Glutamatergic neuron (in vitro differentiated cells): ENCODE data around the gene QKI. TPM values are rescaled to one million over a fixed set of nuclear protein-coding genes. Genes with fewer than 3 reads are reported as not detected.

Experiments
- DNase-seq: peaks from one replicate; pipeline ENCODE4 v3.0.0; 2022
- H3K27ac Mint-ChIP-seq: one replicate; pipeline ENCODE4 v1.8.0; 2020; ENCODE audit warnings: mild to moderate bottlenecking, mixed read lengths, inconsistent platforms; ENCODE audit not compliant: unreplicated experiment
- H3K27me3 Mint-ChIP-seq: one replicate; pipeline ENCODE4 v1.8.0; 2020; ENCODE audit warnings: mild to moderate bottlenecking, moderate library complexity, mixed read lengths, inconsistent platforms; ENCODE audit not compliant: unreplicated experiment
- H3K36me3 Mint-ChIP-seq: one replicate; pipeline ENCODE4 v1.8.0; 2020; ENCODE audit warnings: mild to moderate bottlenecking, mixed read lengths, inconsistent platforms; ENCODE audit not compliant: unreplicated experiment
- H3K4me1 Mint-ChIP-seq: one replicate; pipeline ENCODE4 v1.8.0; 2020; ENCODE audit warnings: mild to moderate bottlenecking, low read depth, mixed read lengths, inconsistent platforms; ENCODE audit not compliant: unreplicated experiment
- H3K4me3 Mint-ChIP-seq: one replicate; pipeline ENCODE4 v1.8.0; 2020; ENCODE audit warnings: mild to moderate bottlenecking, mixed read lengths, inconsistent platforms; ENCODE audit not compliant: unreplicated experiment
- H3K9me3 Mint-ChIP-seq: one replicate; pipeline ENCODE4 v1.8.0; 2020; ENCODE audit warnings: mild to moderate bottlenecking, moderate library complexity, mixed read lengths, inconsistent platforms; ENCODE audit not compliant: unreplicated experiment
- CTCF ChIP-seq: fragments of 200-600 bp; sonication (generic); IDR thresholded peaks from one replicate; pipeline ENCODE4 v1.5.0; 2021; ENCODE audit not compliant: partially characterized antibody, unreplicated experiment
- total RNA-seq: library from RNA; stranded (reverse); fragmentation: NEBNext Ultra II Directional; extraction: Animal tissue kit (Norgen Biotek cat#: 25700); gene quantifications from one replicate; pipeline ENCODE4 v1.2.1, GENCODE V29; 2021; ENCODE audit not compliant: unreplicated experiment

QKI gene
- total RNA-seq, 1 donor from 2014 or later = 50.5 TPM

- H3K36me3 Mint-ChIP-seq = no peaks in the 10 kb centered on the region
- H3K4me3 Mint-ChIP-seq = no peak overlapping the region
- peaks cover 8% of the 10 kb centered on the region for H3K4me1 Mint-ChIP-seq
- no peak for TF ChIP-seq CTCF
- no peaks in the 10 kb centered on the region for H3K27me3 Mint-ChIP-seq
- H3K27ac Mint-ChIP-seq = no peak overlapping the region
- DNase-seq = no peak
- H3K9me3 Mint-ChIP-seq = no peaks in the 10 kb centered on the region
Observed at GRCh38 chr6:163454425-163454824, 39.9 kb downstream of the QKI start.

GRCh38 chr6:163455552-163455951 is 41.0 kb downstream of the QKI start:
- DNase-seq = no peak
- Mint-ChIP-seq H3K9me3 (no peaks in the 10 kb centered on the region), H3K27me3 (no peaks in the 10 kb centered on the region), H3K36me3 (no peaks in the 10 kb centered on the region), H3K4me1 (peaks cover 10% of the 10 kb centered on the region), H3K27ac (no peak overlapping the region), H3K4me3 (no peak overlapping the region)
- TF ChIP-seq CTCF = no peak

- peak overlapping the region; percentile 31 for H3K27ac Mint-ChIP-seq
- H3K4me3 Mint-ChIP-seq = no peak overlapping the region
- no peaks in the 10 kb centered on the region for H3K27me3 Mint-ChIP-seq
- no peaks in the 10 kb centered on the region for H3K9me3 Mint-ChIP-seq
- H3K36me3 Mint-ChIP-seq = no peaks in the 10 kb centered on the region
- no peak for DNase-seq
- peaks cover 8% of the 10 kb centered on the region for H3K4me1 Mint-ChIP-seq
- no peak for TF ChIP-seq CTCF
Observed at GRCh38 chr6:163457637-163458561, 43.4 kb downstream of the QKI start.

GRCh38 chr6:163459007-163459406 is 44.5 kb downstream of the QKI start:
- Mint-ChIP-seq H3K9me3 (no peaks in the 10 kb centered on the region), H3K27ac (no peak overlapping the region), H3K27me3 (no peaks in the 10 kb centered on the region), H3K4me3 (no peak overlapping the region), H3K36me3 (no peaks in the 10 kb centered on the region), H3K4me1 (peaks cover 8% of the 10 kb centered on the region)
- no peak for TF ChIP-seq CTCF
- DNase-seq = no peak

GRCh38 chr6:163459536-163459935 is 45.0 kb downstream of the QKI start:
- Mint-ChIP-seq H3K27ac (no peak overlapping the region), H3K4me3 (no peak overlapping the region), H3K36me3 (no peaks in the 10 kb centered on the region), H3K27me3 (no peaks in the 10 kb centered on the region), H3K9me3 (no peaks in the 10 kb centered on the region), H3K4me1 (peaks cover 8% of the 10 kb centered on the region)
- DNase-seq = no peak
- no peak for TF ChIP-seq CTCF
